ENCODE results near the gene SLC38A2. TPM values are rescaled to one million over a fixed set of nuclear protein-coding genes. Genes with fewer than 3 reads are reported as not detected.

Gene SLC38A2
- polyA plus RNA-seq, 1 donor from 2014 or later, result 143 TPM

DNA sequence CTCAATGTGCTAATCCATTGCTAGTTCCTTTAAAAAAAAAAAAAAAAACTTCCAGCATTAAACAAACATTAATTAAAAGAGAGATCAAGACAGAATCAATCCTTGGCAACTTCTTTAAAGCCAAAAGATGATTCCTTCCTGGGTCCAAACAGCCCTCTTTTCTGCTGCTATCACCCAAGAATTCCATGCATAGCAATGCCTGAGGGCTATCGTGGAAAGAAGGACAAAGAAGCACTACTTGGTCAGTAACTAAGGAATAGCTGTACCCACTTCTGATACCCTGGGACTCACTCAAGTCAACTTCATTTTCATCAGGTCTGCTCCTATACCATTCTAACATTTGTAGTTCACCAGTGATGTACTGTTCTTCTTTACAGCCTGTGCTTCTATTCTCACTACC is 51.8 kb downstream of the SLC38A2 start:
- H2AFZ ChIP-seq (ENCODE audit: low read depth, low read length), result no peak overlapping the region
- no peak overlapping the region for H3K27ac ChIP-seq (ENCODE audit: low read length)
- H4K20me1 ChIP-seq (ENCODE audit: insufficient read depth), result no peaks in the 10 kb centered on the region

DNA sequence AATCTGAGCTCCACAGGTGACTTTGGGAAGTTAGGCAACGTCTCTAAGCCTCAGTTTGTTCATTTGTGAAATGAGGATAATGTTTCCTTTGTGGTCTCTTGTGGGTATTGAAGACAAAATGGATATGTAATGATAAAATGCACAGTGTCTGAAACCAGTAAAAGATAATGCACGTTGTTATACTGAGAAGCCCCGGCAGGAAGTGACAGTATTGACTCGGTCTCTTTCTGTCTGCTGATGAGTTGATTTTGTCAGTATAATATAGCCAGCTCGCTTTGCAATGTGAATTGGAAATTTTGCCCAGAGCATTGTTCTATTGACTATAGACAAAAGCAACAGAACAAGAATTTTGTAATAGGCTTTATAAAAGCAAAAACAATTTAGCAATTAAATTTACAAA is 54.5 kb downstream of the SLC38A2 start:
- Histone ChIP-seq H3K9ac (ENCODE audit: low read length) (no peak overlapping the region), H3K79me2 (replicated peaks; ENCODE audit: insufficient read depth, low read length) (no peaks in the 10 kb centered on the region), H3K27me3 (ENCODE audit: insufficient read depth, low read depth, low read length) (no peaks in the 10 kb centered on the region), H3K9me3 (ENCODE audit: low read length) (no peaks in the 10 kb centered on the region), H3K27ac (ENCODE audit: low read length) (no peak overlapping the region), H4K20me1 (ENCODE audit: insufficient read depth) (no peaks in the 10 kb centered on the region), H3K9me2 (ENCODE audit: insufficient read depth, low read length) (no peaks in the 10 kb centered on the region), H2AFZ (ENCODE audit: low read depth, low read length) (no peak overlapping the region), H3K36me3 (ENCODE audit: insufficient read depth, low read length) (no peaks in the 10 kb centered on the region), H3K4me3 (ENCODE audit: low read length) (no peak overlapping the region), H3K4me2 (ENCODE audit: low read length) (no peak overlapping the region), H3F3A (ENCODE audit: insufficient read depth, low read length, poor library complexity, severe bottlenecking) (no peaks in the 10 kb centered on the region)
- TF ChIP-seq SMC3 (conservative IDR thresholded peaks at IDR 0.05; ENCODE audit: poor library complexity), result no peak
- TF ChIP-seq, protein P1, sequence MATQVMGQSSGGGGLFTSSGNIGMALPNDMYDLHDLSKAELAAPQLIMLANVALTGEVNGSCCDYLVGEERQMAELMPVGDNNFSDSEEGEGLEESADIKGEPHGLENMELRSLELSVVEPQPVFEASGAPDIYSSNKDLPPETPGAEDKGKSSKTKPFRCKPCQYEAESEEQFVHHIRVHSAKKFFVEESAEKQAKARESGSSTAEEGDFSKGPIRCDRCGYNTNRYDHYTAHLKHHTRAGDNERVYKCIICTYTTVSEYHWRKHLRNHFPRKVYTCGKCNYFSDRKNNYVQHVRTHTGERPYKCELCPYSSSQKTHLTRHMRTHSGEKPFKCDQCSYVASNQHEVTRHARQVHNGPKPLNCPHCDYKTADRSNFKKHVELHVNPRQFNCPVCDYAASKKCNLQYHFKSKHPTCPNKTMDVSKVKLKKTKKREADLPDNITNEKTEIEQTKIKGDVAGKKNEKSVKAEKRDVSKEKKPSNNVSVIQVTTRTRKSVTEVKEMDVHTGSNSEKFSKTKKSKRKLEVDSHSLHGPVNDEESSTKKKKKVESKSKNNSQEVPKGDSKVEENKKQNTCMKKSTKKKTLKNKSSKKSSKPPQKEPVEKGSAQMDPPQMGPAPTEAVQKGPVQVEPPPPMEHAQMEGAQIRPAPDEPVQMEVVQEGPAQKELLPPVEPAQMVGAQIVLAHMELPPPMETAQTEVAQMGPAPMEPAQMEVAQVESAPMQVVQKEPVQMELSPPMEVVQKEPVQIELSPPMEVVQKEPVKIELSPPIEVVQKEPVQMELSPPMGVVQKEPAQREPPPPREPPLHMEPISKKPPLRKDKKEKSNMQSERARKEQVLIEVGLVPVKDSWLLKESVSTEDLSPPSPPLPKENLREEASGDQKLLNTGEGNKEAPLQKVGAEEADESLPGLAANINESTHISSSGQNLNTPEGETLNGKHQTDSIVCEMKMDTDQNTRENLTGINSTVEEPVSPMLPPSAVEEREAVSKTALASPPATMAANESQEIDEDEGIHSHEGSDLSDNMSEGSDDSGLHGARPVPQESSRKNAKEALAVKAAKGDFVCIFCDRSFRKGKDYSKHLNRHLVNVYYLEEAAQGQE (IDR thresholded peaks at IDR 0.05; ENCODE audit: borderline replicate concordance), result no peak
- TF ChIP-seq TAF1 (IDR thresholded peaks at IDR 0.05; ENCODE audit: low read depth), result no peak
- TF ChIP-seq EZH2 (IDR thresholded peaks at IDR 0.05; ENCODE audit: borderline replicate concordance, insufficient read depth, low read length, poor library complexity, severe bottlenecking), result no peak
- no peak for TF ChIP-seq EP300 (conservative IDR thresholded peaks at IDR 0.05; ENCODE audit: poor library complexity, severe bottlenecking)
- no peak for TF ChIP-seq POLR2AphosphoS5 (IDR thresholded peaks at IDR 0.05)
- TF ChIP-seq, protein P2, sequence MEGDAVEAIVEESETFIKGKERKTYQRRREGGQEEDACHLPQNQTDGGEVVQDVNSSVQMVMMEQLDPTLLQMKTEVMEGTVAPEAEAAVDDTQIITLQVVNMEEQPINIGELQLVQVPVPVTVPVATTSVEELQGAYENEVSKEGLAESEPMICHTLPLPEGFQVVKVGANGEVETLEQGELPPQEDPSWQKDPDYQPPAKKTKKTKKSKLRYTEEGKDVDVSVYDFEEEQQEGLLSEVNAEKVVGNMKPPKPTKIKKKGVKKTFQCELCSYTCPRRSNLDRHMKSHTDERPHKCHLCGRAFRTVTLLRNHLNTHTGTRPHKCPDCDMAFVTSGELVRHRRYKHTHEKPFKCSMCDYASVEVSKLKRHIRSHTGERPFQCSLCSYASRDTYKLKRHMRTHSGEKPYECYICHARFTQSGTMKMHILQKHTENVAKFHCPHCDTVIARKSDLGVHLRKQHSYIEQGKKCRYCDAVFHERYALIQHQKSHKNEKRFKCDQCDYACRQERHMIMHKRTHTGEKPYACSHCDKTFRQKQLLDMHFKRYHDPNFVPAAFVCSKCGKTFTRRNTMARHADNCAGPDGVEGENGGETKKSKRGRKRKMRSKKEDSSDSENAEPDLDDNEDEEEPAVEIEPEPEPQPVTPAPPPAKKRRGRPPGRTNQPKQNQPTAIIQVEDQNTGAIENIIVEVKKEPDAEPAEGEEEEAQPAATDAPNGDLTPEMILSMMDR (IDR thresholded peaks at IDR 0.05; ENCODE audit: poor library complexity, severe bottlenecking), result no peak
- TF ChIP-seq RAD21 (conservative IDR thresholded peaks at IDR 0.05), result no peak
- no peak for TF ChIP-seq MXI1 (conservative IDR thresholded peaks at IDR 0.05; ENCODE audit: poor library complexity, severe bottlenecking)

More for the DNA sequence above, 51.8 kb downstream of the SLC38A2 start:
- no peaks in the 10 kb centered on the region for H3K79me2 ChIP-seq (replicated peaks; ENCODE audit: insufficient read depth, low read length)
- no peaks in the 10 kb centered on the region for H3K27me3 ChIP-seq (ENCODE audit: insufficient read depth, low read depth, low read length)
- H3F3A ChIP-seq (ENCODE audit: insufficient read depth, low read length, poor library complexity, severe bottlenecking), result no peaks in the 10 kb centered on the region
- no peaks in the 10 kb centered on the region for H3K9me3 ChIP-seq (ENCODE audit: low read length)
- H3K4me2 ChIP-seq (ENCODE audit: low read length), result no peak overlapping the region
- H3K9me2 ChIP-seq (ENCODE audit: insufficient read depth, low read length), result no peaks in the 10 kb centered on the region
- no peak overlapping the region for H3K9ac ChIP-seq (ENCODE audit: low read length)
- H3K36me3 ChIP-seq (ENCODE audit: insufficient read depth, low read length), result no peaks in the 10 kb centered on the region
- no peak for TF ChIP-seq RAD21 (conservative IDR thresholded peaks at IDR 0.05)
- no peak for TF ChIP-seq MXI1 (conservative IDR thresholded peaks at IDR 0.05; ENCODE audit: poor library complexity, severe bottlenecking)
- TF ChIP-seq, protein P1 (IDR thresholded peaks at IDR 0.05; ENCODE audit: borderline replicate concordance), result no peak
- no peak overlapping the region for H3K4me3 ChIP-seq (ENCODE audit: low read length)

Other genes starting within 250 kb of the SLC38A2 start
- 115 and 124 TPM in 2 replicates for gene SLC38A1, start 103.7 kb downstream of the SLC38A2 start, polyA plus RNA-seq